Esophagus squamous epithelium (tissue), 5 donors: ENCODE data around the gene RBM10. TPM values are rescaled to one million over a fixed set of nuclear protein-coding genes. Genes with fewer than 3 reads are reported as not detected.

Experiments
- DNase-seq: peaks from one replicate; lab custom pipeline; 2025; lab: John Stamatoyannopoulos, UW
- H3K27ac ChIP-seq, 4 donors: fragments of 200-600 bp; sonication (generic); one replicate each; pipeline ENCODE4 v1.5.1; 2016 to 2019; ENCODE audit warnings: mild to moderate bottlenecking in 1 of 4
- H3K27me3 ChIP-seq, 4 donors: fragments of 200-600 bp; sonication (generic); 1 replicate in 3 of 4; 2 replicates in 1 of 4; pipeline versions ENCODE4 v1.5.1 to v1.6.0; 2017 to 2021; ENCODE audit warnings: antibody characterized with exemption in 1 of 4
- H3K36me3 ChIP-seq, 3 donors: fragments of 200-600 bp; sonication (generic); one replicate each; pipeline ENCODE4 v1.5.1; 2016 to 2019
- H3K4me1 ChIP-seq, 3 donors: fragments of 200-600 bp; sonication (generic); one replicate each; pipeline ENCODE4 v1.5.1; 2017 to 2019
- H3K4me3 ChIP-seq, 4 donors: fragments of 200-600 bp; sonication (generic); 1 replicate in 3 of 4; 2 replicates in 1 of 4; pipeline ENCODE4 v1.5.1; 2016 to 2019; ENCODE audit warnings: mild to moderate bottlenecking in 2 of 4, moderate library complexity in 1 of 4
- H3K9me3 ChIP-seq, 3 donors: fragments of 200-600 bp; sonication (generic); one replicate each; pipeline ENCODE4 v1.5.1; 2016 to 2019
- CTCF ChIP-seq, 6 experiments: fragments of 450-650 bp in 4 of 6; fragments of 200-600 bp in 2 of 6; sonication (generic) in 2 of 6; IDR thresholded peaks; one replicate each; pipeline ENCODE4 v1.5.1; 2016 to 2019; ENCODE audit warnings: antibody characterized with exemption in 6 of 6, mild to moderate bottlenecking in 4 of 6, moderate library complexity in 4 of 6
- POLR2A ChIP-seq, 4 donors: fragments of 450-650 bp; IDR thresholded peaks; one replicate each; pipeline ENCODE4 v1.6.1; 2017; ENCODE audit warnings: antibody characterized with exemption in 4 of 4, mild to moderate bottlenecking in 4 of 4, moderate library complexity in 3 of 4
- WGBS, 2 donors: methylation state at CpG; one replicate each; pipeline ENCODE4 v1.1.5; 2018; 5-methylcytosine and 5-hydroxymethylcytosine counted together
- intact Hi-C: fragments of 100-400 bp; cut with DNase I; formaldehyde crosslinking; loops from one replicate; pipeline ENCODE4 v1.15.0; 2022
- total RNA-seq, 4 donors: library from RNA; depleted of rRNA; stranded (reverse); fragments of >200 nt; gene quantifications; one replicate each; pipeline ENCODE4 v1.1.0, GENCODE V29; 2016
- donor health status: DM: yes; HTN: yes; CAD: no.

RBM10 gene
- total RNA-seq, 4 donors from 2014 or later, result 28.1 to 35.6 (median 28.6) TPM

GRCh38 chrX:47218280-47218919 is 73.4 kb downstream of the RBM10 start, which contains the start of gene CDK16:
CDK16 (plus strand) TSS chrX:47218681; CDS start chrX:47223558, 4,877 bp downstream.
- no peaks in the 10 kb centered on the region for H3K9me3 ChIP-seq
- 0 to 16% methylated on average over 10 to 12 of the region's 61 CpGs for WGBS, 2 donors
- peaks cover 19 to 37% (median 20%) of the 10 kb centered on the region in 3 donors for H3K36me3 ChIP-seq
- peak within 1 kb of the TSS; percentile 96 to 99 (median 98) for H3K27ac ChIP-seq
- TF ChIP-seq POLR2A (IDR thresholded peaks at IDR 0.05) (peak in 3 of 4 donors; percentile 79 to 93 (median 79)), CTCF (IDR thresholded peaks at IDR 0.05) (peak in 1 of 6 experiments; percentile 12)
- peaks cover 14 to 40% (median 16%) of the 10 kb centered on the region in 3 donors for H3K4me1 ChIP-seq
- peak within 1 kb of the TSS; percentile 61 to 91 (median 88) for H3K4me3 ChIP-seq
- H3K27me3 ChIP-seq, result no peaks in the 10 kb centered on the region
- intact Hi-C loops, result no loop called here
- DNase-seq, result no peak

- H3K4me3 ChIP-seq, result peak overlapping the region; percentile 61 to 91 (median 88)
- no peaks in the 10 kb centered on the region for H3K27me3 ChIP-seq
- peaks cover 22 to 37% (median 28%) of the 10 kb centered on the region in 3 donors for H3K36me3 ChIP-seq
- no peaks in the 10 kb centered on the region for H3K9me3 ChIP-seq
- no peak for DNase-seq
- WGBS, 2 donors, result 0 to 58% methylated on average over 8 to 19 of the region's 60 CpGs
- intact Hi-C loops, result no loop called here
- peaks cover 14 to 40% (median 16%) of the 10 kb centered on the region in 3 donors for H3K4me1 ChIP-seq
- peak overlapping the region; percentile 96 to 99 (median 98) for H3K27ac ChIP-seq
- no peak for TF ChIP-seq CTCF (IDR thresholded peaks at IDR 0.05)
- TF ChIP-seq POLR2A (IDR thresholded peaks at IDR 0.05), result peak in 1 of 4 donors; percentile 4
Observed at GRCh38 chrX:47218920-47219815, 74.1 kb downstream of the RBM10 start.

GRCh38 chrX:47221756-47222155 is 76.7 kb downstream of the RBM10 start:
- Histone ChIP-seq H3K27me3 (no peaks in the 10 kb centered on the region), H3K9me3 (no peaks in the 10 kb centered on the region), H3K36me3 (peaks cover 28 to 42% (median 33%) of the 10 kb centered on the region in 3 donors), H3K4me1 (peaks cover 11 to 33% (median 16%) of the 10 kb centered on the region in 3 donors), H3K27ac (no peak overlapping the region), H3K4me3 (no peak overlapping the region)
- TF ChIP-seq CTCF (IDR thresholded peaks at IDR 0.05), result no peak
- TF ChIP-seq POLR2A (IDR thresholded peaks at IDR 0.05), result no peak
- intact Hi-C loops, result no loop called here
- WGBS, 2 donors, result 57 to 68% methylated on average over 3 to 4 of the region's 4 CpGs
- no peak for DNase-seq

GRCh38 chrX:47222751-47223350 is 77.8 kb downstream of the RBM10 start:
- Histone ChIP-seq H3K4me1 (peaks cover 4 to 25% (median 16%) of the 10 kb centered on the region in 3 donors), H3K36me3 (peaks cover 34 to 53% (median 37%) of the 10 kb centered on the region in 3 donors), H3K4me3 (no peak overlapping the region), H3K9me3 (no peaks in the 10 kb centered on the region), H3K27me3 (no peaks in the 10 kb centered on the region), H3K27ac (no peak overlapping the region)
- DNase-seq, result no peak
- intact Hi-C loops, result no loop called here
- 86 to 100% methylated on average over 1 to 3 of the region's 10 CpGs for WGBS, 2 donors
- TF ChIP-seq CTCF (IDR thresholded peaks at IDR 0.05) (no peak), POLR2A (IDR thresholded peaks at IDR 0.05) (no peak)
